Brain microvascular endothelial cell (primary cell): Measurements from ENCODE around the gene CRYBG1.
"Not testable (repeated sequence)": the region's sequence is repeated elsewhere in the genome, so short reads cannot be mapped to it uniquely, and the experiment has no call there.

Source experiments
- DNase-seq: peaks from one replicate; pipeline ENCODE4 v3.0.0-alpha.2; 2020
- H3K27ac ChIP-seq: fragments of 250-450 bp; sonication (Bioruptor Pico); 2 replicates; pipeline ENCODE4 v1.5.1; 2020; ENCODE audit warnings: mild to moderate bottlenecking, moderate library complexity
- H3K27me3 ChIP-seq: fragments of 250-450 bp; sonication (Bioruptor Pico); replicated peaks from 2 replicates; pipeline ENCODE4 v1.5.1; 2020; ENCODE audit warnings: mild to moderate bottlenecking
- H3K36me3 ChIP-seq: fragments of 250-450 bp; sonication (Bioruptor Pico); replicated peaks from 2 replicates; pipeline ENCODE4 v1.5.1; 2020; ENCODE audit warnings: mild to moderate bottlenecking
- H3K4me3 ChIP-seq: 2 replicates; pipeline ENCODE4 v1.5.1; 2011; ENCODE audit warnings: low read depth, mild to moderate bottlenecking, control low read depth, low read length, moderate library complexity
- CTCF ChIP-seq: IDR thresholded peaks from 2 replicates; pipeline ENCODE4 v1.5.1; 2011; ENCODE audit warnings: low read depth, mild to moderate bottlenecking, moderate library complexity, low read length, control low read depth, inconsistent platforms; ENCODE audit errors: missing control alignments
- in situ Hi-C: cut with HindIII; loops from 2 replicates; pipeline ENCODE4 v1.10.0; 2017; ENCODE audit warnings: low sequenced_read_pairs, low pct_ligation_motif_present

CRYBG1 gene

GRCh38 chr6:106572875-106573585, 212.5 kb downstream of the CRYBG1 start:
- no peaks in the 10 kb centered on the region for H3K27me3 ChIP-seq
- no peak for TF ChIP-seq CTCF
- in situ Hi-C loops: no loop called here
- no peaks in the 10 kb centered on the region for H3K36me3 ChIP-seq
- no peak for DNase-seq
- no peak overlapping the region for H3K27ac ChIP-seq
- H3K4me3 ChIP-seq: no peak overlapping the region

GRCh38 chr6:106574741-106575458, 214.4 kb downstream of the CRYBG1 start:
- DNase-seq: peak; percentile 45
- TF ChIP-seq CTCF: no peak
- in situ Hi-C loops: no loop called here
- H3K36me3 ChIP-seq: no peaks in the 10 kb centered on the region
- H3K4me3 ChIP-seq: no peak overlapping the region
- H3K27ac ChIP-seq: no peak overlapping the region
- no peaks in the 10 kb centered on the region for H3K27me3 ChIP-seq

- no peak for TF ChIP-seq CTCF
- no peak overlapping the region for H3K27ac ChIP-seq
- DNase-seq: no peak
Measured at GRCh38 chr6:106579281-106579680, 218.8 kb downstream of the CRYBG1 start.

GRCh38 chr6:106581468-106581867, 221.0 kb downstream of the CRYBG1 start:
- Histone ChIP-seq H3K4me3 (no peak overlapping the region), H3K27ac (no peak overlapping the region), H3K27me3 (no peaks in the 10 kb centered on the region), H3K36me3 (no peaks in the 10 kb centered on the region)
- in situ Hi-C loops: no loop called here
- DNase-seq: no peak
- no peak for TF ChIP-seq CTCF

More at GRCh38 chr6:106579281-106579680, 218.8 kb downstream of the CRYBG1 start:
- H3K36me3 ChIP-seq: no peaks in the 10 kb centered on the region
- in situ Hi-C loops: no loop called here
- H3K4me3 ChIP-seq: no peak overlapping the region
- H3K27me3 ChIP-seq: no peaks in the 10 kb centered on the region

GRCh38 chr6:106586815-106587415, 226.4 kb downstream of the CRYBG1 start:
- no peak for TF ChIP-seq CTCF
- Histone ChIP-seq H3K4me3 (no peak overlapping the region), H3K36me3 (no peaks in the 10 kb centered on the region), H3K27me3 (no peaks in the 10 kb centered on the region), H3K27ac (no peak overlapping the region)
- DNase-seq: no peak
- in situ Hi-C loops: no loop called here

- H3K27me3 ChIP-seq, DNase-seq, in situ Hi-C loops, H3K4me3 ChIP-seq, H3K36me3 ChIP-seq, H3K27ac ChIP-seq: not testable (repeated sequence)
Measured at GRCh38 chr6:106588937-106589336, 228.4 kb downstream of the CRYBG1 start.
